Measurements from ENCODE around the gene MSL1. TPM values are rescaled to one million over a fixed set of nuclear protein-coding genes. Genes with fewer than 3 reads are reported as not detected.

MSL1 gene
- total and polyA plus RNA-seq, 9 of the 15 experiments (the other 6 are each of a cell fraction or from before 2014, with no cell fraction given): 13.8 to 120 (median 61.9) TPM

DNA sequence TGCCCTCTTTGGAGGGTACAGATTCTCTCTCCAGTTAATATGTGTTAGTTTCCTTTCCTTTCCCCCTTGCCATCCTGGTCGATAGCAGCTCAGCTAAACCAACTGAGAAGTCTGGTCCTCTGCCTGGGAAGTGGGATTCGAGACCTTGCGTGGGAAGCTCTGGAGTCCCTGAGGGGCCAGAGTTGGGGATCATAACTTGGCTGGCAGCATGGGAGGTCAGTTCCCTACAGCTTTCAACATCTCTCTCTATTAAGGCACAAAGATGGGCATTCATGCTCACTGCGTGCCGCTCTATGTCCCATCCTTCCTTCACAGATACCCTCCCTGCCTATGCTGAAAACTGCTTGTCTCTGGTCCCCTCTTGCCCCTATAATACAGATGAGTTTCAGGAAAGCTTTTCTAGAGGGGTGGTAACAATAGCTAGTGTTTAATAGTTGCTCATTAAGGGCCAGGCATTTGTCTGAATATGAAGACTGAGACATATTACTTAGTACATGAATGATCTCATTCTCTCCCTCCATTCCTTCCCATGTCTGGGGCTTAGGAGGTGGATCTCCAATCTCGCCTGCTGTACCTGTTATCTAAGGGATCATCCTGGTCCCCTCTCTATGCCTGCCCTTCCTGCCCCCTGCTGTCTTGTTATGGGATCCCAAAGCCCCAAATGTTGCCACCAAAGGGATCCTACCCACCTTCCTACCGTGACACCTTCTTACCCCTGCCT, 48.2 kb upstream of the MSL1 start:
- peak in 1 of 4 experiments; percentile 39 for DNase-seq (ENCODE audit: extremely low read depth in 1 of 4, low spot score in 3 of 4)

More for the DNA sequence above, 48.2 kb upstream of the MSL1 start:
- WGBS (ENCODE audit: insufficient coverage, low coverage, missing lambda C conversion rate): 84% methylated on average over 6 of the region's 7 CpGs
- no peak for ATAC-seq
- Histone ChIP-seq H3K9me3 (replicated peaks; ENCODE audit: control insufficient read depth, insufficient read depth, low read depth, low read length) (no peaks in the 10 kb centered on the region), H4K20me1 (replicated peaks; ENCODE audit: control insufficient read depth, insufficient read depth, low read length) (no peaks in the 10 kb centered on the region), H3K4me1 (replicated peaks in 1 of 2; ENCODE audit: control insufficient read depth in 2 of 2, insufficient read depth in 2 of 2, low read length in 2 of 2) (peaks cover 78 to 80% of the 10 kb centered on the region in 2 experiments), H3K79me2 (ENCODE audit: control insufficient read depth, insufficient read depth, low read length) (peaks cover 60% of the 10 kb centered on the region), H3K27me3 (ENCODE audit: control insufficient read depth in 2 of 2, insufficient read depth in 2 of 2, low read length in 2 of 2) (no peaks in the 10 kb centered on the region), H3K9ac (ENCODE audit: insufficient read depth in 1 of 2, low read depth in 2 of 2, low read length in 2 of 2) (peak overlapping the region in 1 of 2 experiments; percentile 68; a peak in 1 of 4 replicates), H3K4me2 (ENCODE audit: insufficient read depth, low read length) (peak overlapping the region; percentile 55; the same call in 1 of the 2 replicates), H3K9me1 (ENCODE audit: control insufficient read depth, insufficient read depth, low read length) (no peaks in the 10 kb centered on the region), H2AFZ (ENCODE audit: low read depth, low read length) (no peak overlapping the region), H3K36me3 (ENCODE audit: control insufficient read depth, insufficient read depth, low read length) (peaks cover 31% of the 10 kb centered on the region; the same call in 2 of the 3 replicates), H3K4me3 (no peak overlapping the region), H3K27ac (ENCODE audit: extremely low read depth, low read depth, low read length) (peak overlapping the region; percentile 77)
- in situ Hi-C loops (cut with MboI): no loop called here
- no TSS peak for BruUV-seq (replicated peaks)
- FAIRE-seq: no peak
- POLR2A ChIA-PET: interaction anchor here (1.0 to 1.3 kb wide), 3 partner anchors 9 to 26 kb away, joined by 3 to 9 read pairs (median 4); no protein-coding TSS in a partner anchor
- CTCF ChIA-PET (ENCODE audit: low intra/inter-chr PET ratio): no interaction called here
- intact Hi-C loops (cut with micrococcal nuclease): no loop called here
- TF ChIP-seq ZBTB2 (IDR thresholded peaks at IDR 0.05) (no peak), ZNF41 (CRISPR knock-in tag; conservative IDR thresholded peaks at IDR 0.05) (no peak), CTCF (IDR thresholded peaks at IDR 0.05 in 2 of 3, conservative IDR thresholded peaks at IDR 0.05 in 1 of 3; ENCODE audit: insufficient read depth in 2 of 3, low read depth in 1 of 3, low read length in 3 of 3) (peak in 1 of 3 experiments; percentile 16; a peak in 1 of 6 replicates), POLR3A (IDR thresholded peaks at IDR 0.05; ENCODE audit: borderline replicate concordance, extremely low read depth, insufficient read depth, insufficient read length) (no peak), CHD1 (IDR thresholded peaks at IDR 0.05; ENCODE audit: low read length) (no peak), MECOM (CRISPR knock-in tag; IDR thresholded peaks at IDR 0.05) (no peak), CBX8 (IDR thresholded peaks at IDR 0.05; ENCODE audit: borderline replicate concordance, extremely low read depth, low read depth, low read length, poor library complexity, severe bottlenecking) (no peak), ZNF76 (CRISPR knock-in tag; IDR thresholded peaks at IDR 0.05; ENCODE audit: borderline replicate concordance) (no peak)
- TF ChIP-seq, protein P1, sequence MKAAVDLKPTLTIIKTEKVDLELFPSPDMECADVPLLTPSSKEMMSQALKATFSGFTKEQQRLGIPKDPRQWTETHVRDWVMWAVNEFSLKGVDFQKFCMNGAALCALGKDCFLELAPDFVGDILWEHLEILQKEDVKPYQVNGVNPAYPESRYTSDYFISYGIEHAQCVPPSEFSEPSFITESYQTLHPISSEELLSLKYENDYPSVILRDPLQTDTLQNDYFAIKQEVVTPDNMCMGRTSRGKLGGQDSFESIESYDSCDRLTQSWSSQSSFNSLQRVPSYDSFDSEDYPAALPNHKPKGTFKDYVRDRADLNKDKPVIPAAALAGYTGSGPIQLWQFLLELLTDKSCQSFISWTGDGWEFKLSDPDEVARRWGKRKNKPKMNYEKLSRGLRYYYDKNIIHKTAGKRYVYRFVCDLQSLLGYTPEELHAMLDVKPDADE (conservative IDR thresholded peaks at IDR 0.05; ENCODE audit: control insufficient read depth, low read depth, low read length): no peak
